Smooth muscle cell (in vitro differentiated cells): ENCODE measurements around the gene PSMD11. TPM values are rescaled to one million over a fixed set of nuclear protein-coding genes. Genes with fewer than 3 reads are reported as not detected.
A peak's percentile ranks its signal among the peaks of the same experiment; 100 is the strongest.

Source experiments
- DNase-seq: peaks from one replicate; lab custom pipeline; 2025; ENCODE audit not compliant: unreplicated experiment; lab: John Stamatoyannopoulos, UW
- H2AFZ ChIP-seq: fragments of 200-600 bp; sonication (generic); 2 replicates; pipeline ENCODE4 v1.6.0; 2016; ENCODE audit warnings: antibody characterized with exemption, low read depth, mild to moderate bottlenecking
- H3F3A ChIP-seq: fragments of 200-600 bp; sonication (generic); 2 replicates; pipeline ENCODE4 v1.6.0; 2017; ENCODE audit warnings: antibody characterized with exemption, low read depth
- H3K27ac ChIP-seq: fragments of 200-600 bp; sonication (generic); 2 replicates; pipeline ENCODE4 v1.5.1; 2016; ENCODE audit warnings: low read depth, mild to moderate bottlenecking
- H3K27me3 ChIP-seq: fragments of 200-600 bp; sonication (generic); 2 replicates; pipeline ENCODE4 v1.6.1; 2016; ENCODE audit warnings: low read depth, mild to moderate bottlenecking
- H3K36me3 ChIP-seq: fragments of 200-600 bp; sonication (generic); 2 replicates; pipeline ENCODE4 v1.5.1; 2016; ENCODE audit warnings: low read depth
- H3K4me1 ChIP-seq: fragments of 200-600 bp; sonication (generic); 2 replicates; pipeline ENCODE4 v1.5.1; 2016; ENCODE audit warnings: low read depth
- H3K4me2 ChIP-seq: fragments of 200-600 bp; sonication (generic); 2 replicates; pipeline ENCODE4 v1.6.0; 2016; ENCODE audit warnings: mild to moderate bottlenecking
- H3K4me3 ChIP-seq: fragments of 200-600 bp; sonication (generic); 2 replicates; pipeline ENCODE4 v1.5.1; 2016; ENCODE audit warnings: mild to moderate bottlenecking
- H3K79me2 ChIP-seq: fragments of 200-600 bp; sonication (generic); 2 replicates; pipeline ENCODE4 v1.6.0; 2016; ENCODE audit warnings: low read depth, mild to moderate bottlenecking
- H3K9ac ChIP-seq: fragments of 200-600 bp; sonication (generic); 2 replicates; pipeline ENCODE4 v1.6.0; 2016; ENCODE audit warnings: low read depth
- H3K9me3 ChIP-seq: fragments of 200-600 bp; sonication (generic); replicated peaks from 2 replicates; pipeline ENCODE4 v1.5.1; 2016; ENCODE audit warnings: low read depth
- H4K20me1 ChIP-seq: fragments of 200-600 bp; sonication (generic); 2 replicates; pipeline ENCODE4 v1.6.0; 2016; ENCODE audit warnings: low read depth
- CTCF ChIP-seq: fragments of 200-600 bp; sonication (generic); IDR thresholded peaks from 2 replicates; pipeline ENCODE4 v1.5.1; 2017; ENCODE audit warnings: borderline replicate concordance, mild to moderate bottlenecking, antibody characterized with exemption; ENCODE audit not compliant: insufficient read depth, poor library complexity, severe bottlenecking
- whole genome bisulfite sequencing: methylation state at CpG from one replicate; pipeline ENCODE4 v1.1.7; 2016; ENCODE audit warnings: low lambda C conversion rate; 5-methylcytosine and 5-hydroxymethylcytosine counted together
- polyA plus RNA-seq: library from polyadenylated mRNA; unstranded; fragments of >200 nt; fragmentation: Nextera tagmentation; extraction: Ambion mirVana; gene quantifications from 2 replicates; pipeline ENCODE4 v1.2.1, GENCODE V29; 2016
- total RNA-seq: library from RNA; depleted of rRNA; stranded (reverse); fragments of >200 nt; gene quantifications from 2 replicates; pipeline ENCODE4 v1.2.3, GENCODE V29; 2014

Gene PSMD11
- total and polyA plus RNA-seq, 2 experiments from 2014 or later = 46.9 to 150 TPM

GRCh38 chr17:32519228-32520103 is 75.2 kb downstream of the PSMD11 start:
- Histone ChIP-seq H3K79me2 (no peaks in the 10 kb centered on the region), H3K4me2 (peak overlapping the region; percentile 95), H3K4me1 (peaks cover 24% of the 10 kb centered on the region), H3K9me3 (no peaks in the 10 kb centered on the region), H4K20me1 (no peaks in the 10 kb centered on the region), H3K27me3 (no peaks in the 10 kb centered on the region), H3F3A (peaks cover 4% of the 10 kb centered on the region), H3K4me3 (peak overlapping the region; percentile 58), H3K36me3 (no peaks in the 10 kb centered on the region), H2AFZ (peak overlapping the region; percentile 75), H3K9ac (peak overlapping the region; percentile 52), H3K27ac (peak overlapping the region; percentile 62)
- DNase-seq = no peak
- 2% methylated on average over 34 of the region's 61 CpGs for WGBS
- TF ChIP-seq CTCF = no peak

GRCh38 chr17:32520104-32520701 is 75.9 kb downstream of the PSMD11 start:
- peak overlapping the region; percentile 95 for H3K4me2 ChIP-seq
- peaks cover 24% of the 10 kb centered on the region for H3K4me1 ChIP-seq
- peak overlapping the region; percentile 62 for H3K27ac ChIP-seq
- H3K9ac ChIP-seq = peak overlapping the region; percentile 52
- no peaks in the 10 kb centered on the region for H3K27me3 ChIP-seq
- peak overlapping the region; percentile 75 for H2AFZ ChIP-seq
- peak overlapping the region; percentile 58 for H3K4me3 ChIP-seq
- 57% methylated on average over 17 of the region's 17 CpGs for WGBS
- H3K9me3 ChIP-seq = no peaks in the 10 kb centered on the region
- TF ChIP-seq CTCF = no peak
- H3K79me2 ChIP-seq = no peaks in the 10 kb centered on the region
- no peaks in the 10 kb centered on the region for H4K20me1 ChIP-seq
- no peaks in the 10 kb centered on the region for H3K36me3 ChIP-seq
- DNase-seq = no peak
- H3F3A ChIP-seq = peaks cover 4% of the 10 kb centered on the region

- no peak overlapping the region for H3K4me3 ChIP-seq
- H4K20me1 ChIP-seq = no peaks in the 10 kb centered on the region
- no peak for TF ChIP-seq CTCF
- no peaks in the 10 kb centered on the region for H3K79me2 ChIP-seq
- H3K27me3 ChIP-seq = no peaks in the 10 kb centered on the region
- no peaks in the 10 kb centered on the region for H3K9me3 ChIP-seq
- no peak overlapping the region for H3K9ac ChIP-seq
- WGBS = 93% methylated on average over 9 of the region's 9 CpGs
- H3K4me2 ChIP-seq = no peak overlapping the region
- H3K4me1 ChIP-seq = peaks cover 24% of the 10 kb centered on the region
- no peak overlapping the region for H3K27ac ChIP-seq
- no peak overlapping the region for H2AFZ ChIP-seq
- H3F3A ChIP-seq = peaks cover 4% of the 10 kb centered on the region
- no peaks in the 10 kb centered on the region for H3K36me3 ChIP-seq
- DNase-seq = no peak
These were observed 76.6 kb downstream of the PSMD11 start for GRCh38 chr17:32520737-32521404.
